Hematopoietic multipotent progenitor cell treated with erythropoietin and hydrocortisone succinate and interleukin-3 and kit ligand, for 8 days (in vitro differentiated cells): Measurements from ENCODE around the gene TARS1.
"Not testable (repeated sequence)": the region's sequence is repeated elsewhere in the genome, so short reads cannot be mapped to it uniquely, and the experiment has no call there.

ENCODE experiments used
- DNase-seq: peaks from one replicate; pipeline ENCODE4 v3.0.0-alpha.2; 2015

TARS1 gene

GRCh38 chr5:33490071-33490665 lies 49.4 kb downstream of the TARS1 start:
- no peak for DNase-seq

GRCh38 chr5:33491941-33492340 lies 51.2 kb downstream of the TARS1 start:
- no peak for DNase-seq

- no peak for DNase-seq
Measured at GRCh38 chr5:33494466-33494865, 53.7 kb downstream of the TARS1 start.

GRCh38 chr5:33501260-33501659 lies 60.5 kb downstream of the TARS1 start:
- no peak for DNase-seq

GRCh38 chr5:33501899-33502298 lies 61.1 kb downstream of the TARS1 start:
- DNase-seq, result no peak

- no peak for DNase-seq
Measured at GRCh38 chr5:33504570-33504969, 63.8 kb downstream of the TARS1 start.

- DNase-seq, result no peak
Measured at GRCh38 chr5:33507426-33507825, 66.7 kb downstream of the TARS1 start.

GRCh38 chr5:33509036-33509435 lies 68.3 kb downstream of the TARS1 start:
- DNase-seq, result no peak

GRCh38 chr5:33513462-33514185 lies 72.9 kb downstream of the TARS1 start:
- DNase-seq, result no peak

GRCh38 chr5:33515366-33515765 lies 74.6 kb downstream of the TARS1 start:
- DNase-seq, result not testable (repeated sequence)

GRCh38 chr5:33516421-33516820 lies 75.7 kb downstream of the TARS1 start:
- DNase-seq, result no peak
